ENCODE measurements around the gene OCEL1.
A peak's percentile ranks its signal among the peaks of the same experiment; 100 is the strongest.

Gene OCEL1

GRCh38 chr19:17206736-17207581, 19.1 kb upstream of the OCEL1 start:
- H3K4me1 ChIP-seq: no peaks in the 10 kb centered on the region
- no peak for DNase-seq
- H3K36me3 ChIP-seq: peaks cover 5% of the 10 kb centered on the region
- H3K27me3 ChIP-seq: no peaks in the 10 kb centered on the region
- TF ChIP-seq, protein P1, sequence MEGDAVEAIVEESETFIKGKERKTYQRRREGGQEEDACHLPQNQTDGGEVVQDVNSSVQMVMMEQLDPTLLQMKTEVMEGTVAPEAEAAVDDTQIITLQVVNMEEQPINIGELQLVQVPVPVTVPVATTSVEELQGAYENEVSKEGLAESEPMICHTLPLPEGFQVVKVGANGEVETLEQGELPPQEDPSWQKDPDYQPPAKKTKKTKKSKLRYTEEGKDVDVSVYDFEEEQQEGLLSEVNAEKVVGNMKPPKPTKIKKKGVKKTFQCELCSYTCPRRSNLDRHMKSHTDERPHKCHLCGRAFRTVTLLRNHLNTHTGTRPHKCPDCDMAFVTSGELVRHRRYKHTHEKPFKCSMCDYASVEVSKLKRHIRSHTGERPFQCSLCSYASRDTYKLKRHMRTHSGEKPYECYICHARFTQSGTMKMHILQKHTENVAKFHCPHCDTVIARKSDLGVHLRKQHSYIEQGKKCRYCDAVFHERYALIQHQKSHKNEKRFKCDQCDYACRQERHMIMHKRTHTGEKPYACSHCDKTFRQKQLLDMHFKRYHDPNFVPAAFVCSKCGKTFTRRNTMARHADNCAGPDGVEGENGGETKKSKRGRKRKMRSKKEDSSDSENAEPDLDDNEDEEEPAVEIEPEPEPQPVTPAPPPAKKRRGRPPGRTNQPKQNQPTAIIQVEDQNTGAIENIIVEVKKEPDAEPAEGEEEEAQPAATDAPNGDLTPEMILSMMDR (IDR thresholded peaks at IDR 0.05; ENCODE audit: low read depth, low read length): no peak
- H3K4me3 ChIP-seq (ENCODE audit: low read depth, low read length): no peak overlapping the region
- no peaks in the 10 kb centered on the region for H3K9me3 ChIP-seq

- H3K36me3 ChIP-seq: no peaks in the 10 kb centered on the region; the same call in 1 of the 2 replicates
- TF ChIP-seq, protein P1 (IDR thresholded peaks at IDR 0.05; ENCODE audit: low read depth, low read length): no peak
- DNase-seq: peak; percentile 96
- no peaks in the 10 kb centered on the region for H3K9me3 ChIP-seq
- peak overlapping the region; percentile 16; the same call in 1 of the 2 replicates for H3K4me3 ChIP-seq (ENCODE audit: low read depth, low read length)
- peaks cover 2% of the 10 kb centered on the region; the same call in 1 of the 2 replicates for H3K4me1 ChIP-seq
- no peaks in the 10 kb centered on the region for H3K27me3 ChIP-seq
Observed at GRCh38 chr19:17209126-17210036, 16.6 kb upstream of the OCEL1 start.

- DNase-seq: no peak
- Histone ChIP-seq H3K36me3 (no peaks in the 10 kb centered on the region; the same call in 1 of the 2 replicates), H3K9me3 (no peaks in the 10 kb centered on the region), H3K4me3 (ENCODE audit: low read depth, low read length) (no peak overlapping the region), H3K4me1 (peaks cover 6% of the 10 kb centered on the region; the same call in 1 of the 2 replicates), H3K27me3 (no peaks in the 10 kb centered on the region)
- TF ChIP-seq, protein P1 (IDR thresholded peaks at IDR 0.05; ENCODE audit: low read depth, low read length): no peak
Observed at GRCh38 chr19:17210296-17210695, 15.7 kb upstream of the OCEL1 start.

- H3K36me3 ChIP-seq: no peaks in the 10 kb centered on the region
- no peaks in the 10 kb centered on the region for H3K27me3 ChIP-seq
- H3K4me3 ChIP-seq (ENCODE audit: low read depth, low read length): no peak overlapping the region
- TF ChIP-seq, protein P1 (IDR thresholded peaks at IDR 0.05; ENCODE audit: low read depth, low read length): no peak
- no peak for DNase-seq
- peaks cover 6% of the 10 kb centered on the region; the same call in 1 of the 2 replicates for H3K4me1 ChIP-seq
- no peaks in the 10 kb centered on the region for H3K9me3 ChIP-seq
Observed at GRCh38 chr19:17211547-17212446, 14.2 kb upstream of the OCEL1 start.

DNA sequence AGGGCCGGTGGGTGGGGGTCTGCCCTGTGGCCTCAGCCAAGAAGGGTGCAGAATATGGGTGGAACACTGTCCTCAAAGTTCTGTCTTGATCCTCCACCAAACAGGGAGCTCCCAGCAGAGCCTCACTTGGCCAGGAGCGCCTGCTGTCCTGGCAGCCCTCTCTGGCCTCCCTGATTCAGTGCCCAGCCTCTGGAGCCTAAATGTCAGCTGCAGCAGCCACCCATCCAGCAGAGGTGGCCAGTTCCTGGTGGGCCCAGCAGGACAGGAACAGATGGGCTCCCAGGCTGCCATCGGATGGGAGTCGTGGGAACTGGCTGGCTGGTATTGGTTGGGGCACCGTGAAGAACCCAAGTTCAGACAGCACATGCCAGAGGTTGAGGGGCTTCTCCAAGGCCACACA, 12.7 kb upstream of the OCEL1 start:
- TF ChIP-seq, protein P1 (IDR thresholded peaks at IDR 0.05; ENCODE audit: low read depth, low read length): no peak
- no peak for DNase-seq
- H3K36me3 ChIP-seq: no peaks in the 10 kb centered on the region
- no peaks in the 10 kb centered on the region for H3K9me3 ChIP-seq
- peaks cover 6% of the 10 kb centered on the region; the same call in 1 of the 2 replicates for H3K4me1 ChIP-seq
- H3K4me3 ChIP-seq (ENCODE audit: low read depth, low read length): no peak overlapping the region
- no peaks in the 10 kb centered on the region for H3K27me3 ChIP-seq

All from BE2C (cell line).